ENCODE results near the gene MAGI1. TPM values are rescaled to one million over a fixed set of nuclear protein-coding genes. Genes with fewer than 3 reads are reported as not detected.

Gene MAGI1
- total RNA-seq, 2 donors from 2014 or later, result 37.5 to 51.6 TPM

DNA sequence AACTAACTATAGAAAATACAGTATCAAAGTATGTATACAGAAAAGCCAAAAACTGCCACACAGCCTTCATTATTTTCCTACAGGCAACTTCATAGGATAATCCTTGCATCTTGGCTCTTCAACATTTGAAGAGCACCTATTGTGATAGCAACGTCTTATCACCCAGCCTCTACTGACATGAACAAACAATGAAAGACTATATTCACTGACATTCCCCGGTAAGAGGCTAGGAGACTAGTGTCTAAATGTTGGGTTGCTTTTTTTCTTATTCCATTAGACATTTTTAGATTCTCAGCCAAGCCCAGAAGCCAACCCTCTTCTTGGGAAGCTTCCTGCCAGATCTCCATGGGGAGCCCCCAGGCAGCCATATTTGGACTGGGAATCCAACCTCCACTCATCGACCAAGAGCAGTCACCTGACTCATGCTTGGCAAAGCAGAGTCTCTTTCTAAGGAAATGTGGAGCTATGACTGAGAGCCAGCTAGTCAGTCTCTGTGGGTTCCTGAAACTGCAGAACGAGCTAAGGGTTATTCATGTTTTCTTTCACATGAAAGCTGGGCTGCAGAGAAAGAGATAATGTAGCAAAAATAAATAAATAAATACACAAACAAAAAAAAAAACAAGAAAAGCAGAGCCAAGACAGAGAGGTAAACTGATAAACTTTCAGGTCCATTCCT lies 227.5 kb downstream of the MAGI1 start:
- no peak overlapping the region for H3K27ac ChIP-seq
- no peaks in the 10 kb centered on the region for H3K27me3 ChIP-seq (replicated peaks; ENCODE audit: insufficient read depth)
- H3K9me3 ChIP-seq, result no peaks in the 10 kb centered on the region
- no peak for DNase-seq (ENCODE audit: low spot score)
- peaks cover 4% of the 10 kb centered on the region for H3K4me1 ChIP-seq (replicated peaks)
- no peak overlapping the region for H3K4me3 ChIP-seq
- intact Hi-C loops (cut with DNase I), result no loop called here
- H3K36me3 ChIP-seq, result no peaks in the 10 kb centered on the region
- 45% methylated on average over 4 of the region's 4 CpGs for WGBS
- TF ChIP-seq, protein P1, sequence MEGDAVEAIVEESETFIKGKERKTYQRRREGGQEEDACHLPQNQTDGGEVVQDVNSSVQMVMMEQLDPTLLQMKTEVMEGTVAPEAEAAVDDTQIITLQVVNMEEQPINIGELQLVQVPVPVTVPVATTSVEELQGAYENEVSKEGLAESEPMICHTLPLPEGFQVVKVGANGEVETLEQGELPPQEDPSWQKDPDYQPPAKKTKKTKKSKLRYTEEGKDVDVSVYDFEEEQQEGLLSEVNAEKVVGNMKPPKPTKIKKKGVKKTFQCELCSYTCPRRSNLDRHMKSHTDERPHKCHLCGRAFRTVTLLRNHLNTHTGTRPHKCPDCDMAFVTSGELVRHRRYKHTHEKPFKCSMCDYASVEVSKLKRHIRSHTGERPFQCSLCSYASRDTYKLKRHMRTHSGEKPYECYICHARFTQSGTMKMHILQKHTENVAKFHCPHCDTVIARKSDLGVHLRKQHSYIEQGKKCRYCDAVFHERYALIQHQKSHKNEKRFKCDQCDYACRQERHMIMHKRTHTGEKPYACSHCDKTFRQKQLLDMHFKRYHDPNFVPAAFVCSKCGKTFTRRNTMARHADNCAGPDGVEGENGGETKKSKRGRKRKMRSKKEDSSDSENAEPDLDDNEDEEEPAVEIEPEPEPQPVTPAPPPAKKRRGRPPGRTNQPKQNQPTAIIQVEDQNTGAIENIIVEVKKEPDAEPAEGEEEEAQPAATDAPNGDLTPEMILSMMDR (IDR thresholded peaks at IDR 0.05), result no peak
- no peak for TF ChIP-seq POLR2A (IDR thresholded peaks at IDR 0.05)
- no peak for TF ChIP-seq POLR2AphosphoS5 (IDR thresholded peaks at IDR 0.05)

DNA sequence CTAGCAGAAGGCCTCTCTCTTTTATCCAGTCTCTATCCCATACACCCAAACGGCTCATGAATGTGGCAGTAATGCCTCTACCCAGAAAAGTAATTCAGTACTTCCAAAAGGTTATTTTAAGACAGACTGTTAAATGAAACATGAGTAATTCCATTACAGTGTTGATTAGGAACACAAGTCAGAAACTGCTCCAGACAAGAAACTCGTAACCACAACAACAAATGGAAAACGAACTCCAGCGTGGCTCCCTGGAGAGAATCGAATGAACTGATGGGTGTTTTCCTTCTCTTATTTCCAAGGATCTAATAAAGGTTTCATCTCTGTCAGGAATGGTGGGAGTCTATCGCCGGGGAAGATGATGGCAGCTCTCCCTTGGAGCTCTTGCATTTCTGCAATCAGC lies 228.4 kb downstream of the MAGI1 start:
- no peaks in the 10 kb centered on the region for H3K27me3 ChIP-seq (replicated peaks; ENCODE audit: insufficient read depth)
- no peaks in the 10 kb centered on the region for H3K36me3 ChIP-seq
- 71% methylated on average over 7 of the region's 7 CpGs for WGBS
- no peak overlapping the region for H3K4me3 ChIP-seq
- DNase-seq (ENCODE audit: low spot score), result no peak
- H3K4me1 ChIP-seq (replicated peaks), result peaks cover 4% of the 10 kb centered on the region
- no peaks in the 10 kb centered on the region for H3K9me3 ChIP-seq
- TF ChIP-seq, protein P1 (IDR thresholded peaks at IDR 0.05), result no peak
- no peak for TF ChIP-seq POLR2AphosphoS5 (IDR thresholded peaks at IDR 0.05)
- no peak for TF ChIP-seq POLR2A (IDR thresholded peaks at IDR 0.05)
- H3K27ac ChIP-seq, result peak overlapping the region in 1 of 2 donors; percentile 11
- intact Hi-C loops (cut with DNase I), result no loop called here

DNA sequence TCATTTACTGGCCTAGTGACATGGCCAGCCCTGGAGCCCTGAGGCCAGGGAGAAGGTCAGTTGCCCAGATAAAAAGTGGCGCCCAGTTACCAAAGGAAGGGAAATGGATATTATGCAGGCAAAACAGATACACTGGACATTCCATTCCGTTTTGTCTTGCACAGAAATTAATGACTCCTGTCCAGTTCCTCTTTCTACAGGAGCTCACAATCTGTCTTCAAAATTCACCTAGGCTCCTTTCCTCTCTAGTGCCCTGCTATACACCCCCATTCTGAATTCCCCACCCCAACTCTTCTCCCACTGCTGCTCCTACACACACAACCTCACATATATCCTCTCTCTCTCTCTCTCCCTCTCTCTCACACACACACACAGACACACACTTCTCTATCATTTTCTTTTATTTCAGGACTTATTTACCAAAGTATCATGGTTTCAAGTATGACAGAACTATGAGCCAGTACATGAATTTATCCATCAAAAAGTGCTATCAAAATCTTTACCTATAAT lies 229.0 kb downstream of the MAGI1 start:
- H3K36me3 ChIP-seq, result no peaks in the 10 kb centered on the region
- no peaks in the 10 kb centered on the region for H3K9me3 ChIP-seq
- no peaks in the 10 kb centered on the region for H3K27me3 ChIP-seq (replicated peaks; ENCODE audit: insufficient read depth)
- H3K27ac ChIP-seq, result peak overlapping the region; percentile 7 to 11
- intact Hi-C loops (cut with DNase I), result no loop called here
- DNase-seq (ENCODE audit: low spot score), result no peak
- H3K4me1 ChIP-seq (replicated peaks), result peaks cover 4% of the 10 kb centered on the region
- 87% methylated on average over 2 of the region's 2 CpGs for WGBS
- H3K4me3 ChIP-seq, result no peak overlapping the region
- no peak for TF ChIP-seq POLR2A (IDR thresholded peaks at IDR 0.05)
- no peak for TF ChIP-seq POLR2AphosphoS5 (IDR thresholded peaks at IDR 0.05)
- TF ChIP-seq, protein P1 (IDR thresholded peaks at IDR 0.05), result no peak

- H3K4me1 ChIP-seq (replicated peaks), result peaks cover 4% of the 10 kb centered on the region
- TF ChIP-seq POLR2AphosphoS5 (IDR thresholded peaks at IDR 0.05), result no peak
- TF ChIP-seq POLR2A (IDR thresholded peaks at IDR 0.05), result no peak
- TF ChIP-seq, protein P1 (IDR thresholded peaks at IDR 0.05), result no peak
- no peaks in the 10 kb centered on the region for H3K27me3 ChIP-seq (replicated peaks; ENCODE audit: insufficient read depth)
- no peak for DNase-seq (ENCODE audit: low spot score)
- H3K9me3 ChIP-seq, result no peaks in the 10 kb centered on the region
- H3K27ac ChIP-seq, result peak overlapping the region; percentile 7 to 11
- H3K36me3 ChIP-seq, result no peaks in the 10 kb centered on the region
- 98% methylated on average over 3 of the region's 3 CpGs for WGBS
- H3K4me3 ChIP-seq, result no peak overlapping the region
- intact Hi-C loops (cut with DNase I), result no loop called here
Observed at GRCh38 chr3:65808824-65809223, 229.9 kb downstream of the MAGI1 start.

GRCh38 chr3:65808407-65808806 lies 230.3 kb downstream of the MAGI1 start:
- no peaks in the 10 kb centered on the region for H3K9me3 ChIP-seq
- DNase-seq (ENCODE audit: low spot score), result peak; percentile 38
- intact Hi-C loops (cut with DNase I), result no loop called here
- WGBS, result 58% methylated on average over 6 of the region's 6 CpGs
- no peaks in the 10 kb centered on the region for H3K36me3 ChIP-seq
- TF ChIP-seq, protein P1 (IDR thresholded peaks at IDR 0.05), result peak in 1 of 4 experiments; percentile 11
- TF ChIP-seq POLR2AphosphoS5 (IDR thresholded peaks at IDR 0.05), result peak; percentile 79
- TF ChIP-seq POLR2A (IDR thresholded peaks at IDR 0.05), result no peak
- peaks cover 4% of the 10 kb centered on the region for H3K4me1 ChIP-seq (replicated peaks)
- H3K4me3 ChIP-seq, result no peak overlapping the region
- peak overlapping the region; percentile 54 to 71 for H3K27ac ChIP-seq
- H3K27me3 ChIP-seq (replicated peaks; ENCODE audit: insufficient read depth), result no peaks in the 10 kb centered on the region

All from prostate gland (tissue), 2 donors.